Endothelial cell of umbilical vein (primary cell): ENCODE results near the gene TMEM18.

ENCODE experiments used
- JUN ChIP-seq: IDR thresholded peaks from 2 replicates; pipeline ENCODE4 v1.6.1; 2011; ENCODE audit warnings: borderline replicate concordance, low read depth; ENCODE audit not compliant: insufficient read length, insufficient read depth
- TF ChIP-seq, protein P1 (sequence below): IDR thresholded peaks from 2 replicates; pipeline ENCODE4 v1.6.1; 2011; ENCODE audit not compliant: insufficient read depth, insufficient read length
- TF ChIP-seq, protein P2 (sequence below), 2 donors: IDR thresholded peaks; 1 replicate in 1 of 2; 2 replicates in 1 of 2; pipeline ENCODE4 v1.5.1; 2011; ENCODE audit warnings: low read length in 2 of 2, mild to moderate bottlenecking in 2 of 2, moderate library complexity in 2 of 2, control low read depth in 1 of 2, inconsistent platforms in 1 of 2, low read depth in 1 of 2; ENCODE audit not compliant: insufficient read depth in 1 of 2; ENCODE audit errors: extremely low read depth in 1 of 2

DNA sequence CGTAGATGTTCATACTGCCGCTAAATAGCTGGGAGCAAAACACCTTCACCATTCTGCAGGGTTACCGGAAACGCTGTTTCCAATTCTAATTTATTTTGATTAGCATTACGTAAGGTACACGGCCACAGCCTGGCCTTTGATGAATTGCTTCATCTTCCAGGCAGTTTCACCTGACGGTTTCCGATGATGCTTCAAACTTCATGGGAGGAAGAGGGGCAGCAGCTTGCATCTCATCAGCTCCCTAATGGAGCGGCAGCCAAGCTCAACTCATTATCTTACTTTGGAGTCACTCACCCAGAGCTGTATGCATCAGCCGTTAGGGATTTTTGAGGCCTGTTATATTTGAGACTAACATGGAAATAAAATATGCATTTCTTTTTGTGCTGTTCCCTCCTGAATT, 54.8 kb downstream of the TMEM18 start:
- TF ChIP-seq, protein P1, sequence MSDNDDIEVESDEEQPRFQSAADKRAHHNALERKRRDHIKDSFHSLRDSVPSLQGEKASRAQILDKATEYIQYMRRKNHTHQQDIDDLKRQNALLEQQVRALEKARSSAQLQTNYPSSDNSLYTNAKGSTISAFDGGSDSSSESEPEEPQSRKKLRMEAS, result no peak
- TF ChIP-seq, protein P2, sequence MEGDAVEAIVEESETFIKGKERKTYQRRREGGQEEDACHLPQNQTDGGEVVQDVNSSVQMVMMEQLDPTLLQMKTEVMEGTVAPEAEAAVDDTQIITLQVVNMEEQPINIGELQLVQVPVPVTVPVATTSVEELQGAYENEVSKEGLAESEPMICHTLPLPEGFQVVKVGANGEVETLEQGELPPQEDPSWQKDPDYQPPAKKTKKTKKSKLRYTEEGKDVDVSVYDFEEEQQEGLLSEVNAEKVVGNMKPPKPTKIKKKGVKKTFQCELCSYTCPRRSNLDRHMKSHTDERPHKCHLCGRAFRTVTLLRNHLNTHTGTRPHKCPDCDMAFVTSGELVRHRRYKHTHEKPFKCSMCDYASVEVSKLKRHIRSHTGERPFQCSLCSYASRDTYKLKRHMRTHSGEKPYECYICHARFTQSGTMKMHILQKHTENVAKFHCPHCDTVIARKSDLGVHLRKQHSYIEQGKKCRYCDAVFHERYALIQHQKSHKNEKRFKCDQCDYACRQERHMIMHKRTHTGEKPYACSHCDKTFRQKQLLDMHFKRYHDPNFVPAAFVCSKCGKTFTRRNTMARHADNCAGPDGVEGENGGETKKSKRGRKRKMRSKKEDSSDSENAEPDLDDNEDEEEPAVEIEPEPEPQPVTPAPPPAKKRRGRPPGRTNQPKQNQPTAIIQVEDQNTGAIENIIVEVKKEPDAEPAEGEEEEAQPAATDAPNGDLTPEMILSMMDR (IDR thresholded peaks at IDR 0.05; ENCODE audit: extremely low read depth in 1 of 2, insufficient read depth in 1 of 2, low read depth in 1 of 2, low read length in 2 of 2), result no peak
- TF ChIP-seq JUN, result no peak
